Hepatocyte (in vitro differentiated cells): ENCODE data around the gene TRABD2A.

Source experiments
- CTCF ChIP-seq: fragments of 200-600 bp; sonication (generic); IDR thresholded peaks from 2 replicates; pipeline ENCODE4 v1.5.1; 2016; ENCODE audit warnings: antibody characterized with exemption, mild to moderate bottlenecking; ENCODE audit not compliant: poor library complexity
- EZH2 ChIP-seq: fragments of 200-600 bp; sonication (generic); IDR thresholded peaks from 2 replicates; pipeline ENCODE4 v1.6.1; 2016; ENCODE audit warnings: antibody characterized with exemption, mild to moderate bottlenecking, borderline replicate concordance

GRCh38 chr2:84776011-84776410 lies 104.9 kb downstream of the TRABD2A start:
- TF ChIP-seq CTCF (no peak), EZH2 (no peak)
